Liver (tissue), 3 donors: Measurements from ENCODE around the gene GATD1.

ENCODE experiments used
- EGR1 ChIP-seq, 2 donors: IDR thresholded peaks; 2 replicates each; pipeline ENCODE4 v1.6.1; 2016 to 2018; ENCODE audit warnings: antibody characterized with exemption in 2 of 2, low read depth in 2 of 2
- FOXA1 ChIP-seq: IDR thresholded peaks from 2 replicates; pipeline ENCODE4 v1.6.1; 2016; ENCODE audit warnings: antibody characterized with exemption
- GABPA ChIP-seq, 2 donors: IDR thresholded peaks in 1 of 2; conservative IDR thresholded peaks in 1 of 2; 2 replicates each; pipeline ENCODE4 v1.6.1; 2016; ENCODE audit warnings: antibody characterized with exemption in 2 of 2, mild to moderate bottlenecking in 1 of 2, moderate library complexity in 1 of 2
- HNF4G ChIP-seq: IDR thresholded peaks from 2 replicates; pipeline ENCODE4 v1.6.1; 2016; ENCODE audit warnings: antibody characterized with exemption
- JUND ChIP-seq, 2 donors: IDR thresholded peaks; 2 replicates each; pipeline ENCODE4 v1.6.1; 2016; ENCODE audit warnings: antibody characterized with exemption in 2 of 2
- NR2F2 ChIP-seq: IDR thresholded peaks from 2 replicates; pipeline ENCODE4 v1.6.1; 2016; ENCODE audit warnings: antibody characterized with exemption
- RAD21 ChIP-seq, 2 donors: IDR thresholded peaks; 2 replicates each; pipeline ENCODE4 v1.6.1; 2016; ENCODE audit warnings: antibody characterized with exemption in 2 of 2, mild to moderate bottlenecking in 2 of 2
- SP1 ChIP-seq: IDR thresholded peaks from 2 replicates; pipeline ENCODE4 v1.6.1; 2018; ENCODE audit warnings: antibody characterized with exemption, mild to moderate bottlenecking
- TAF1 ChIP-seq: conservative IDR thresholded peaks from 2 replicates; pipeline ENCODE4 v1.6.1; 2016; ENCODE audit warnings: antibody characterized with exemption, mild to moderate bottlenecking
- YY1 ChIP-seq: IDR thresholded peaks from 2 replicates; pipeline ENCODE4 v1.6.1; 2016; ENCODE audit warnings: antibody characterized with exemption, mild to moderate bottlenecking
- TF ChIP-seq, protein P1 (sequence below): fragments of 150-350 bp; IDR thresholded peaks from 2 replicates; pipeline ENCODE4 v1.5.1; 2017; ENCODE audit warnings: improper control_type of control experiment, low read depth, low read length; ENCODE audit not compliant: missing input control
- TF ChIP-seq, protein P2 (sequence below): IDR thresholded peaks from 2 replicates; pipeline ENCODE4 v1.6.1; 2016; ENCODE audit warnings: antibody characterized with exemption, mild to moderate bottlenecking
- donor health status: healthy.
- donor health status: healthy.

DNA sequence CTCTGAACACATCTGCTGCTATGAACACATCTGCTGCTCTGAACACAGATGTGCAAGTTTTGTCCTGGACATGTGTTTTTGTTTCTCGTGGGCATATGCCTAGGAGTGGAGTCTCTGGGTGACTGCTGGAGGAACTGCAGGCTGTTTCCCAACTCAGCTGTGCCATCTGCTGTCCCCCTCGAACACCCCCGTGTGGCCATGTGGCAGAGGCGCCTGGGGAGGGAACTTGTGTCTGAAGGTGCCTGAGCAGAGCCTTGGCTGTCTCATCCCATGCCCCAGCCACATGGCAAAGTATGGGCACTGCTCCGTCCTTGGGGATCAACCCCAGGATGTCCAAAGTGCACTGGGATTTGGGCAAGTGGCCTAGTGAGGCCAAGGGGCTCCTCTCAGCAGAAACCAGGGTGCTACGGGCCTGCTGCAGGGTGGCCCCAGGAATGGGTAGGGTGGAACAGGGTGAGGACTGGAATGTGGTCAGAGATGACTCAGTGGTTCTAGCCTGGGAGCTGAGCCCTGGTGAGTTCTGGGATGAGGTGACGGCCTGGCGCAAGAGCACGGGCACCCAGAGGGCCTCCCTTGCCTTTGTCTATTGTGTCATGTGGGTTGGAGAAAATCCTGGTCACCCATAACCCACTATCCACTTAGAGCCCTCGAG lies 14.7 kb downstream of the GATD1 start:
- TF ChIP-seq GABPA (IDR thresholded peaks at IDR 0.05 in 1 of 2, conservative IDR thresholded peaks at IDR 0.05 in 1 of 2), result no peak
- TF ChIP-seq, protein P1, sequence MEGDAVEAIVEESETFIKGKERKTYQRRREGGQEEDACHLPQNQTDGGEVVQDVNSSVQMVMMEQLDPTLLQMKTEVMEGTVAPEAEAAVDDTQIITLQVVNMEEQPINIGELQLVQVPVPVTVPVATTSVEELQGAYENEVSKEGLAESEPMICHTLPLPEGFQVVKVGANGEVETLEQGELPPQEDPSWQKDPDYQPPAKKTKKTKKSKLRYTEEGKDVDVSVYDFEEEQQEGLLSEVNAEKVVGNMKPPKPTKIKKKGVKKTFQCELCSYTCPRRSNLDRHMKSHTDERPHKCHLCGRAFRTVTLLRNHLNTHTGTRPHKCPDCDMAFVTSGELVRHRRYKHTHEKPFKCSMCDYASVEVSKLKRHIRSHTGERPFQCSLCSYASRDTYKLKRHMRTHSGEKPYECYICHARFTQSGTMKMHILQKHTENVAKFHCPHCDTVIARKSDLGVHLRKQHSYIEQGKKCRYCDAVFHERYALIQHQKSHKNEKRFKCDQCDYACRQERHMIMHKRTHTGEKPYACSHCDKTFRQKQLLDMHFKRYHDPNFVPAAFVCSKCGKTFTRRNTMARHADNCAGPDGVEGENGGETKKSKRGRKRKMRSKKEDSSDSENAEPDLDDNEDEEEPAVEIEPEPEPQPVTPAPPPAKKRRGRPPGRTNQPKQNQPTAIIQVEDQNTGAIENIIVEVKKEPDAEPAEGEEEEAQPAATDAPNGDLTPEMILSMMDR, result peak; percentile 1
- TF ChIP-seq, protein P2, sequence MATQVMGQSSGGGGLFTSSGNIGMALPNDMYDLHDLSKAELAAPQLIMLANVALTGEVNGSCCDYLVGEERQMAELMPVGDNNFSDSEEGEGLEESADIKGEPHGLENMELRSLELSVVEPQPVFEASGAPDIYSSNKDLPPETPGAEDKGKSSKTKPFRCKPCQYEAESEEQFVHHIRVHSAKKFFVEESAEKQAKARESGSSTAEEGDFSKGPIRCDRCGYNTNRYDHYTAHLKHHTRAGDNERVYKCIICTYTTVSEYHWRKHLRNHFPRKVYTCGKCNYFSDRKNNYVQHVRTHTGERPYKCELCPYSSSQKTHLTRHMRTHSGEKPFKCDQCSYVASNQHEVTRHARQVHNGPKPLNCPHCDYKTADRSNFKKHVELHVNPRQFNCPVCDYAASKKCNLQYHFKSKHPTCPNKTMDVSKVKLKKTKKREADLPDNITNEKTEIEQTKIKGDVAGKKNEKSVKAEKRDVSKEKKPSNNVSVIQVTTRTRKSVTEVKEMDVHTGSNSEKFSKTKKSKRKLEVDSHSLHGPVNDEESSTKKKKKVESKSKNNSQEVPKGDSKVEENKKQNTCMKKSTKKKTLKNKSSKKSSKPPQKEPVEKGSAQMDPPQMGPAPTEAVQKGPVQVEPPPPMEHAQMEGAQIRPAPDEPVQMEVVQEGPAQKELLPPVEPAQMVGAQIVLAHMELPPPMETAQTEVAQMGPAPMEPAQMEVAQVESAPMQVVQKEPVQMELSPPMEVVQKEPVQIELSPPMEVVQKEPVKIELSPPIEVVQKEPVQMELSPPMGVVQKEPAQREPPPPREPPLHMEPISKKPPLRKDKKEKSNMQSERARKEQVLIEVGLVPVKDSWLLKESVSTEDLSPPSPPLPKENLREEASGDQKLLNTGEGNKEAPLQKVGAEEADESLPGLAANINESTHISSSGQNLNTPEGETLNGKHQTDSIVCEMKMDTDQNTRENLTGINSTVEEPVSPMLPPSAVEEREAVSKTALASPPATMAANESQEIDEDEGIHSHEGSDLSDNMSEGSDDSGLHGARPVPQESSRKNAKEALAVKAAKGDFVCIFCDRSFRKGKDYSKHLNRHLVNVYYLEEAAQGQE, result no peak
- TF ChIP-seq RAD21 (IDR thresholded peaks at IDR 0.05), result no peak
- TF ChIP-seq NR2F2, result no peak
- TF ChIP-seq EGR1 (IDR thresholded peaks at IDR 0.05; ENCODE audit: low read depth in 2 of 2), result no peak
- no peak for TF ChIP-seq YY1
- TF ChIP-seq TAF1, result no peak
- no peak for TF ChIP-seq JUND (IDR thresholded peaks at IDR 0.05)
- TF ChIP-seq HNF4G, result no peak
- TF ChIP-seq SP1, result no peak
- TF ChIP-seq FOXA1, result no peak
